Measurements from ENCODE around the gene CCDC167.

GRCh38 chr6:37479266-37479854 lies 20.3 kb downstream of the CCDC167 start:
- TF ChIP-seq EZH2 (IDR thresholded peaks at IDR 0.05; ENCODE audit: low read length, missing control alignments) (no peak), CTCF (conservative IDR thresholded peaks at IDR 0.05 in 1 of 2, IDR thresholded peaks at IDR 0.05 in 1 of 2; ENCODE audit: low read depth in 1 of 2, low read length in 2 of 2) (no peak)

Measured in fibroblast of lung (primary cell).